Choroid plexus epithelial cell (primary cell): ENCODE results near the gene HSPG2.

ENCODE experiments used
- DNase-seq: peaks from one replicate; pipeline ENCODE4 v3.0.0-alpha.2; 2010; ENCODE audit warnings: low read depth
- H3K4me3 ChIP-seq: 2 replicates; pipeline ENCODE4 v1.5.1; 2011; ENCODE audit warnings: low read depth, mild to moderate bottlenecking, control low read depth, low read length, moderate library complexity
- TF ChIP-seq, protein P1 (sequence below): conservative IDR thresholded peaks from 2 replicates; pipeline ENCODE4 v1.5.1; 2011; ENCODE audit warnings: low read depth, mild to moderate bottlenecking, control low read depth, inconsistent platforms, low read length, moderate library complexity

The HSPG2 gene

DNA sequence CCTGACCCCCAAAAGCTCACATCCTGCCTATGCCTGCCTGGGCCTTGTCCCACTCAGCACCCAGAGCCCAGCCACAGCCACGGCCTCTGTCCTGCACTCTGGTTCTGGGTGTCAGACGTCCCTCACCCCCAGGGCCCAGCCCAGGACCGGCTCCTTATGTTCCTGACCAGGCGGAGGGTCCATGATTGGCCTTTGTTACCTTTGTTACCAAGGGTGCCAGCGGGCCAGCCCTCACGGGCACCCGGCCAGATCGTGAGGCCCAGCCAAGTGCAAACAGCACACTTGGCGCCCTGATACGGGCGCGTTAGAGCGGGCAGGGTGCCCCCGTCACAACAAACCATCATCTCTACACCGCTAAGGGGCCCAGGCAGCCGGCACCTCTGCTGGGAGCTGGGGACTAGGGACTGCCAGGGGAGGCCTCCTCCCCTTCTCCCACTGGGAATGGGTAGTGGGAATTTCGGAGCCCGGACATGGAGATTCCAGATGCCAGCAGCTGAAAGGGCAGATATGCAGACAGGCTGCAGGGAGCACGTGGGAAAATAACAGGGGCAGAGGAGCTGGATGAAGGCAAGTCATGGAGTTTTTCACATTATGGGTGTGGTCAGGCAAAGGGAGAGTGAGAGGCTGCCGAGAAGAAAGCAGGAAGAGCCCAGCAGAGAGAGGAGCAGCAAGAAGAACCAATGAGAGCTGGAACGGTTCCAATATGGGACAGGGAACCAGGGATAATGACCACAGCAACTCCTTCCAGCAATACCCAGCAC is 22.1 kb downstream of the HSPG2 start:
- no peak overlapping the region for H3K4me3 ChIP-seq
- DNase-seq: no peak
- TF ChIP-seq, protein P1, sequence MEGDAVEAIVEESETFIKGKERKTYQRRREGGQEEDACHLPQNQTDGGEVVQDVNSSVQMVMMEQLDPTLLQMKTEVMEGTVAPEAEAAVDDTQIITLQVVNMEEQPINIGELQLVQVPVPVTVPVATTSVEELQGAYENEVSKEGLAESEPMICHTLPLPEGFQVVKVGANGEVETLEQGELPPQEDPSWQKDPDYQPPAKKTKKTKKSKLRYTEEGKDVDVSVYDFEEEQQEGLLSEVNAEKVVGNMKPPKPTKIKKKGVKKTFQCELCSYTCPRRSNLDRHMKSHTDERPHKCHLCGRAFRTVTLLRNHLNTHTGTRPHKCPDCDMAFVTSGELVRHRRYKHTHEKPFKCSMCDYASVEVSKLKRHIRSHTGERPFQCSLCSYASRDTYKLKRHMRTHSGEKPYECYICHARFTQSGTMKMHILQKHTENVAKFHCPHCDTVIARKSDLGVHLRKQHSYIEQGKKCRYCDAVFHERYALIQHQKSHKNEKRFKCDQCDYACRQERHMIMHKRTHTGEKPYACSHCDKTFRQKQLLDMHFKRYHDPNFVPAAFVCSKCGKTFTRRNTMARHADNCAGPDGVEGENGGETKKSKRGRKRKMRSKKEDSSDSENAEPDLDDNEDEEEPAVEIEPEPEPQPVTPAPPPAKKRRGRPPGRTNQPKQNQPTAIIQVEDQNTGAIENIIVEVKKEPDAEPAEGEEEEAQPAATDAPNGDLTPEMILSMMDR: no peak

DNA sequence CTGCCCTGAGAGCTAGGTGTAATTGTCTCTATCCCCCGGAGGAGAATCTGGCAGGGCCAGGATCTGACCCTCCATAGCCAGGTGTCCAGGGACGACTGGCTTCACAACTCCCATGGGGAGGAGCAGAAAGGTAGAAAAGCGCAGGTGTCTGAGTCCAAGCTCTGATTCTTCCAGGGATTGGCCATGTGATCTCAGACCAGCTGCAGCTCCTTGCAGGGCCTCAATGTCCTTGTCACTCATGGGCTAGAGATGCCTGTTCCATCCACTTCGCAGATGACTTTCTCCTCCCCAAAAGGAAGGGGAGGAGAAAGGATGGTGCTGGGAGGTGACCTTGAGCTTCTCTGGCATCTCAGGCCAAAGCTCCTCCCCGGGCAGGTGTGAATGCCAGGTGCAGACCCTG is 22.7 kb downstream of the HSPG2 start:
- DNase-seq: no peak
- TF ChIP-seq, protein P1: no peak
- no peak overlapping the region for H3K4me3 ChIP-seq

DNA sequence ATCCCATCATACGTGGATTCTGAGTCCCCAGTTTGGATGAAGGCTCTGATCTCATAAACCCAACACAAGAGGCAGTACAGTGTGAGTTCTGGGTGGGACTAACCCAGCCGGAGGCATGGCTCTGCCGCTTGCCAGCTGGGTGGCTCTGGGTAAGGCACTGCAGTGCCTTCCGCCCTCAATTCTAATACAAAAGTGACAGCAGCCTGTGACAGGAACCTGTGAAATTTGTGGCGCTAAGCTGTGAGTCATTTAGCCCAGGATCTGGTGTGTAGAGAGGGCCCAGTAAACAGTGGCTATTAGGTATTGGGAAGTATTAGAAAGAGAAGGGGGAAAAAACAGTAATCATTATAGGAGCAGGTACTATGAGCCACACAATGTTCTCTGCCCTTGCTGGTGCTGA is 23.3 kb downstream of the HSPG2 start:
- TF ChIP-seq, protein P1: no peak
- no peak for DNase-seq
- H3K4me3 ChIP-seq: no peak overlapping the region

DNA sequence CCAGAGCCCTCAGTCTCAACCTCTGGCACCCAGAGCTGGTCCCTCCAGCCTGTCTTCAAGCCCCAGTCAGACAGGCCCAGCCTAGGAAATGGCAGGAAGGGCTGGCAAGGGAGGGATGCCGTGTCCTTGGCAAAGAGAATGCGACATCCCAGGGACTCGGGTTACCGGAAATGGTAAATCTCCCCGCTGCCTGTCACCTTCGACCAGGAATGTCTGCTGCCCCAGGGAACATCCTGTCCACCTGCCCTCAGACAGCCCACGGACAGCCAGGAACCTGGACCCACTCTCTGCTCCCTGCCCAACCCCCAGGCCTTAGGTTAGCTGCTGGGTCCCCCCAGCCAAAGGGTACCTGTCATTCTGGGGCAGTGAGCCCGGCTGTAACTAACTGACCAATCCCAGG is 23.9 kb downstream of the HSPG2 start:
- DNase-seq: no peak
- no peak overlapping the region for H3K4me3 ChIP-seq
- TF ChIP-seq, protein P1: no peak

DNA sequence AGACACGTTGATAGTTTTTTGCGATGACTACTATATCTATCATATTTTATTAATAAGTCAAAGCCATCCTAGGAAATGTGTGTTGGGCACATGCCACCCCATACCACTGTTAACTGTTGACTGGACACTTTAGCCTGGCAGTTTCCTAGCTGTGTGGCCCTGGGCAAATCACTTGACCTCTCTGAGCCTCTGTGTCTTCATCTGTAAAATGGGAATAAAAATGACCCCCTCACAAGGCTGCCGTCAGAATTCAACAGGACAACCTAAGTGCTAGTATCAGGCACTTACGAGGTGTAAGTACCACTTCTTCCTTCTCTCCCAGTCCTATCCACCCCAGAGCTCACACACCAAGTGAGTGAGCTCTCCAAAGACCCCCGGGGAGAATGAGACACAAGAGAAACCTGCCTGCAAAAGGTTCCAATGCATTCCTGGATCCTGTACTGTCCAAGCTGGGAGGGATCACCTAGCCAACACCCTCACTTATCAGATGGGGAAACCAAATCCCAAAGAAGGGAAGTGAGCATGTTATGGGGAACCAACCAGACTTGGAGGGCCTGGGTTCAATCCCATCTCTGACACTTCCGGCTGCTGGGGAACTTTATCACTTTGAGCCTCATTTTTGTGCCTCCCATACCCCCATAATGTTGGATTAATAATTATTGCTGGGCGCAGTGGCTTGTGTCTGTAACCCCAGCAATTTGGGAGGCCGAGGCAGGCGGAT is 24.9 kb downstream of the HSPG2 start:
- DNase-seq: no peak
- TF ChIP-seq, protein P1: no peak
- no peak overlapping the region for H3K4me3 ChIP-seq

DNA sequence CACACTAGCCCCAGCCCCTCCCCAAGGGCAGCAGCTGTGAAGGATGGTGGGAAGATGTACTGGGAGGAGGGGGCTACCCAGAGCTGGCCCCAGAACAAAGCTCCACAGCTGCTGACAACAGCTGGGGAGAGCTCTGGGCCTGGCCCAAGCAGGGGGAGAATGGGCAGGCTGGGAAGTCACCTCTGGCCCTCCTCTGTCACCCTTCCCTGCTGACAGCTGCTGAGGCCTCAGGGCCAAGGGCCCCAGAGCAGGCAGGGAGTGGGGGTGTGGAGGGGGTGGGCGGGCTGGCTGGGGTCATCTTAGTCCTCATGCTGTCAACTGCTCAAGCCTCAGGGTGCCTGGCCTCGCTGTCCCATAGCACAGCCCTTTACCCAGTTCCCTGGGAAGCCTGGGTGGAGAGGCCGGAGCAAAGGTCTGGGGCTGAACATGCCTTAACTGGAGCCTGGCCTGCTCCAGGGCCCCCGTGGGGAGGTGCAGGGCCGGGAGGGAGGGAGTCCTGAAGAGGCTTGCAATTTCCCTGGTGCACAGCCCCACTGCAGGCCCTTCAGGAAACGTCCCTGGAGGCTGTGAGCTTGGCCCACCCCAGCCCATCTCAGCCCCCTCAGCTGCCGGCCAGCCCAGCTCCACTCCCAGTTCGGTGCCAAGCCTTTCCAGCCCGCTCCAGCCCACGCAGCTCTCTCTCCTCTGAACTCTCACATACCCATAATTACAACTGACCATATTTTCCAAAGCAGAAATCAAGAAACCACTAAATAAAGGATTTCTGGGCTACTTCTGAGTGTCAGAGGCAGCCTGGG is 25.7 kb downstream of the HSPG2 start:
- no peak overlapping the region for H3K4me3 ChIP-seq
- TF ChIP-seq, protein P1: no peak
- peak; percentile 50 for DNase-seq
